Fibroblast of the aortic adventitia (primary cell): ENCODE results near the gene DDX3X. TPM values are rescaled to one million over a fixed set of nuclear protein-coding genes. Genes with fewer than 3 reads are reported as not detected.
A peak's percentile ranks its signal among the peaks of the same experiment; 100 is the strongest.

Experiments
- DNase-seq: peaks from one replicate; pipeline ENCODE4 v3.0.0-alpha.2; 2010; ENCODE audit warnings: low read depth
- H3K4me3 ChIP-seq: 2 replicates; pipeline ENCODE4 v1.5.1; 2011; ENCODE audit warnings: low read depth, mild to moderate bottlenecking, control low read depth, low read length, moderate library complexity
- CTCF ChIP-seq: IDR thresholded peaks from 2 replicates; pipeline ENCODE4 v1.5.1; 2011; ENCODE audit warnings: mild to moderate bottlenecking, low read length, control low read depth, inconsistent platforms; ENCODE audit not compliant: insufficient read depth
- total RNA-seq: library from RNA; depleted of rRNA; stranded (reverse); fragments of >200 nt; gene quantifications from 2 replicates; pipeline ENCODE4 v1.2.3, GENCODE V29; 2012; ENCODE audit warnings: low replicate concordance

Gene DDX3X
- total RNA-seq, 1 donor: 209 TPM

DNA sequence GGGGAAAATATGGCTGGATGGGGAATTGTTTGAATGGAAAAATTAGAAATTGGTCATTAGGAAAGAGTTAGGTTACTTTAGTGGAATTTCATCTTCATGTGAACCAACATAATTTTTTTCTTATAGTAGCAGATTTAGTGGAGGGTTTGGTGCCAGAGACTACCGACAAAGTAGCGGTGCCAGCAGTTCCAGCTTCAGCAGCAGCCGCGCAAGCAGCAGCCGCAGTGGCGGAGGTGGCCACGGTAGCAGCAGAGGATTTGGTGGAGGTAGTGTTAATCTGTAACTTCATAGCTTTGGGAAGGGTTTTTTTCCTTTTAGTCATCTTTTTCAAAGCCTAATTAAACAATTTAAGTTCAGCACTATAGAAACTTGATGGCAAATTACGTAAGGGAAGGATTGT lies 13.2 kb downstream of the DDX3X start:
- no peak for DNase-seq
- no peak for TF ChIP-seq CTCF
- H3K4me3 ChIP-seq: no peak overlapping the region

DNA sequence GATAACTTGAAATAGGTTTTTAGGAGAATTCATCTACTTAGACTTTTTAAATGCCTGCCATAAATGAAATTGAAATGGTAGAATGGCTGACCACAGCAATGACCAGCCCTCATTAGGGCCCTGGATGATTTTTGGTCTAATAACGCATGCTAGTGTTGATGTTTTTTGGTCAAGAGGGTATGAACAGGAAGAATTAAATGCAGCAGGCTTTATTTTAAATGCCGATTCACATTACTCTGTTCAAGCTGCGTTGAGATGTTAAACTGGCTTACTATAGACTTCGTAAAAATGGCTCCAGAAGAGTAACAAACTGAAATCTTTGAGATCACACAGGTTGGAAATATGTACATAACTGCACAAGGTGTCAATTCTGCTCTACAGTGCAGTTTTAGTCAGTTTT lies 14.6 kb downstream of the DDX3X start:
- no peak overlapping the region for H3K4me3 ChIP-seq
- TF ChIP-seq CTCF: no peak
- DNase-seq: no peak

DNA sequence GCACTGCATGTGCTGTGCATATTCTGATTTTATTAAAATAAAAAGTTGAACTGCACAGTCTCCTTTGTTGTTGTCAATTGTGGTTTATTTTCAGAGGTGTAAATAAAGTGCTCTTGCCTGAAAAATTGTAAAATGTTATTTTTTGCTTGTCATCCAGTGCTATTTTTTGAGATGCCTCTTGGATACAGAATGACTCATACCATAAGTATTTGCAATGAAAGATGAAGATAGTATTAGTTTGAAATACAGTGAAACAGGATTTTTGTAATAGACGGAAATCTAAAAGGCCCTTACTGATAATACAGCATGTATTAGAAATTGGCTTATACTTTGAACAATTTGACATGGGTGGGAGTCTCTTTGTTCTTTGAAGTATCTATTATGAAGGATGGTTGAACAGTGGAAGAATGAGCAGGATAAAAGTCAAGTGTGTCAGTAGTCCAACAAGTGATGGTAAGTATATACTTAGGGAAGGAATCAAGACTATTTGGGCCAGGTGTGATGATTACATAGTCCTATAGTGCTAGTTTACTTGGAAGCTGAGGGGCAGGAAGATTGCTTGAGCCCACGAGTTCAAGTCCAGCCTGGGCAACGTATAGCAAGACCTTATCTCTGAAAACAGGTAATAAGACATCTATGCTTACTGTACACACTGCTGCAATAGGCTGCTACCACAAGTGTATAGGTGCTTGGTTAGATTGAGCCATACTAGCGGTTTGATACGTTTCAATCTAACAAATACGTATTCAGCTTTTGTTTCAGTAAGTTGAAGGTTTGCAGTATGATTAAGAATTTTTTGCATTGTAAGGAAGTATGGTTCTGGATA lies 16.4 kb downstream of the DDX3X start:
- peak; percentile 55 for DNase-seq
- H3K4me3 ChIP-seq: no peak overlapping the region
- no peak for TF ChIP-seq CTCF

DNA sequence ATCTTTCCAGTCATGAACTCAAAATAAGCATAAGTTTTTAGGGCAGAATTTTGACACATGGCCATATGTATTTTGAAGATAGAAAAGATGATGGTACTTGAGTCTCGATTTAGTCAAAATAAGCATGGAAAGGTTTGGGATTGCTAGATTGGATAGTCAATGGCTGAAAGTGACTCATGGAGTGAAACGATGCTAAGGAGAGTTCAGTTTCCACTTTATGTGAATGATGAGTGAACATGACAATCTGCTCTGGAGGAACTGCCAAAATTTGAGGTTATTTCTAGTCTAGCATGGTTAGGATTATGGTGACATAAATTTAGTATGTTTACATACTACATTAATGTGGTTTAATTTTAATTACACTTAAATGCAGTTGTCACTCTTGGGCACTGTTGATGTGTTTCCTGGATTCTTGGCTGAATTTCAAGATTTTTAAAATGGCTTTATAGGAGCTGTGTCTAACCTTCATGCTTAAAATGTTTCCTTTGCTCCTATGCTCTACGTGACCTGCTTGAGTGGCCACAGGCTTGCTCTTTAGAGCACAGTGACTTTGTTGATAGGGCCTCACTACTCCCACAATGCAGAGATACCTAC lies 17.1 kb downstream of the DDX3X start:
- DNase-seq: no peak
- TF ChIP-seq CTCF: no peak
- H3K4me3 ChIP-seq: no peak overlapping the region

- no peak overlapping the region for H3K4me3 ChIP-seq
- TF ChIP-seq CTCF: no peak
- DNase-seq: no peak
These were observed 18.0 kb downstream of the DDX3X start for GRCh38 chrX:41351923-41352322.

DNA sequence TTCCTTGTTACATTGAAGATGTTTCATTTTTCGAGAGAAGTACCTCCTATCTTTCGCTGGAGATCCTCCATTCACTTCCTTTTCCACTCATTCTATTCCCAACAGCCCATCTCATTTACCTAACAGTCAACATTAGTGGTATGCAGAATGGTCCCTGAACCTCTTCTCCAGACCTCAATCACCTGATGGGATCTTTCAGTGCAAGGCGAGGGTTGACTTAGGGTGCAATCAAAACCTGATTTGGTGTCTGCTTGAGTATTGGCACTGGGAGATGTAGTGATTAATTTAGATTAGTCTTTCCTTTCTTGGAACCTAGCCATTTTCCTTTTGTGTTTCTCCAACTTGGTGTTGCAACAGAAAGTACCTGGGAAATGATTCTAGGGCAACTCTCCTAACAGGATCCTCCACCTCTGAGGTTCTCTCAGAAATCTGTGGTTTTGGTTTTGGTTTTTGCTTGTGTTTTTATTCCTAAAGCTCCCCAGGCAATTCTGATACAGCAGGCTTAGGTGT lies 18.4 kb downstream of the DDX3X start:
- no peak overlapping the region for H3K4me3 ChIP-seq
- TF ChIP-seq CTCF: no peak
- no peak for DNase-seq
